Fibroblast of villous mesenchyme (primary cell): Measurements from ENCODE around the gene PACS1. TPM values are rescaled to one million over a fixed set of nuclear protein-coding genes. Genes with fewer than 3 reads are reported as not detected.

ENCODE experiments used
- DNase-seq: peaks from one replicate; pipeline ENCODE4 v3.0.0-alpha.2; 2010; ENCODE audit warnings: low read depth
- H3K4me3 ChIP-seq: 2 replicates; pipeline ENCODE4 v1.5.1; 2011; ENCODE audit warnings: low read depth, mild to moderate bottlenecking, low read length
- total RNA-seq: library from RNA; depleted of rRNA; stranded (reverse); fragments of >200 nt; gene quantifications from 2 replicates; pipeline ENCODE4 v1.2.3, GENCODE V29; 2012
- TF ChIP-seq, protein P1 (sequence below): IDR thresholded peaks from 2 replicates; pipeline ENCODE4 v1.5.1; 2012; ENCODE audit warnings: low read depth, mild to moderate bottlenecking, low read length; ENCODE audit not compliant: insufficient read depth

The PACS1 gene
- total RNA-seq, 1 donor, result 36.7 TPM

DNA sequence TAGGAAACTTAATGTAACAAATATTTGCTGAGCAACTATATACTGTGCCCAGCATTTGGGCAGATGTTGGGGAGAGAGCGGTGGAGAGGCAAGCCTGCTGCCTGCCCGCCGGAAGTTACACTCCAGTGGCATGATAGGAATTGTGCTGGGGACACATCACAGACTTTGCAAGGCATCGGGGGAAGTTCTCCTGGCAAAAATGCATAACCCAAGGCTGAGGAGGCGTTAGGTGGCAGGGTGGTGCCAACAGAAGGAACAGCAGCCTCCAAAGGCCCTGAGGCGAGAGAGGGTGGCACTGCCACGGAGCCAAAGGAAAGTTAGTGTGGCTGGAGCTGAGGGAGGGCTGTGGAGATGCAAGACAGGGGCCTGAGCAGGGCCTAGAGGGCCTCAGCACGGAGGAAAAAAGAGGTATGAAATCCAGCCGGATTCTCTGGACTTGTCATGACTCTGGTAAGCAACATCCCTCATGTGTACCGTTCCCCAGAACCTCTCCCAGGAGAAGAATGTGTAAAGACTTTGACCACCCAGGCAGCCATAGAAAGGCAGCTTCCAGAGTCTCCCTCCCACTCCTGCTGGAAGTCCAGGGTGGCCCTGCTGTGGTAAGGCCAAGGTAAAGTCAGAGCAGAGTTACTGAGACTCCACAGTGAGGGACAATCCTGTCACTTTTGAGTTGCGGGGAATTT, 122.2 kb downstream of the PACS1 start:
- TF ChIP-seq, protein P1, sequence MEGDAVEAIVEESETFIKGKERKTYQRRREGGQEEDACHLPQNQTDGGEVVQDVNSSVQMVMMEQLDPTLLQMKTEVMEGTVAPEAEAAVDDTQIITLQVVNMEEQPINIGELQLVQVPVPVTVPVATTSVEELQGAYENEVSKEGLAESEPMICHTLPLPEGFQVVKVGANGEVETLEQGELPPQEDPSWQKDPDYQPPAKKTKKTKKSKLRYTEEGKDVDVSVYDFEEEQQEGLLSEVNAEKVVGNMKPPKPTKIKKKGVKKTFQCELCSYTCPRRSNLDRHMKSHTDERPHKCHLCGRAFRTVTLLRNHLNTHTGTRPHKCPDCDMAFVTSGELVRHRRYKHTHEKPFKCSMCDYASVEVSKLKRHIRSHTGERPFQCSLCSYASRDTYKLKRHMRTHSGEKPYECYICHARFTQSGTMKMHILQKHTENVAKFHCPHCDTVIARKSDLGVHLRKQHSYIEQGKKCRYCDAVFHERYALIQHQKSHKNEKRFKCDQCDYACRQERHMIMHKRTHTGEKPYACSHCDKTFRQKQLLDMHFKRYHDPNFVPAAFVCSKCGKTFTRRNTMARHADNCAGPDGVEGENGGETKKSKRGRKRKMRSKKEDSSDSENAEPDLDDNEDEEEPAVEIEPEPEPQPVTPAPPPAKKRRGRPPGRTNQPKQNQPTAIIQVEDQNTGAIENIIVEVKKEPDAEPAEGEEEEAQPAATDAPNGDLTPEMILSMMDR, result no peak
- DNase-seq, result peak; percentile 28
- no peak overlapping the region for H3K4me3 ChIP-seq

DNA sequence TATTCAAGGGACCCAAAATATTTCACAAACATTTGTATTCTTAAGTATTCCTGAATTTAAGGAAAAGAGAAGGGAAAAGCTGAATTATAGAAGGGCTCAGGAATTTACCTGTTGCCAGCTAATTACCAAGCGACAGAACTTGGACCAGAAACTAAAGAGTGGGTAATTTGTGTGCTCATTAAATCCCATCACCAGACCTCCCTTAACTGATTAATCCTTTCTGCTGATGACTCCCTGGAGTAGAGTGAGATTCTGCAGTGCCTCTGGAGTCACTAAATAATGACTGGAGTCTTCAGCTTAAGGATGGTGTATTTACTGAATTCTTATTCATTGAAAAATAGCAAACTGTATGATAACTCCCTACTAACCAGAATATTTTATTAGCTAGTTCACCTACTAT, 124.3 kb downstream of the PACS1 start:
- no peak overlapping the region for H3K4me3 ChIP-seq
- no peak for DNase-seq
- TF ChIP-seq, protein P1, result no peak

DNA sequence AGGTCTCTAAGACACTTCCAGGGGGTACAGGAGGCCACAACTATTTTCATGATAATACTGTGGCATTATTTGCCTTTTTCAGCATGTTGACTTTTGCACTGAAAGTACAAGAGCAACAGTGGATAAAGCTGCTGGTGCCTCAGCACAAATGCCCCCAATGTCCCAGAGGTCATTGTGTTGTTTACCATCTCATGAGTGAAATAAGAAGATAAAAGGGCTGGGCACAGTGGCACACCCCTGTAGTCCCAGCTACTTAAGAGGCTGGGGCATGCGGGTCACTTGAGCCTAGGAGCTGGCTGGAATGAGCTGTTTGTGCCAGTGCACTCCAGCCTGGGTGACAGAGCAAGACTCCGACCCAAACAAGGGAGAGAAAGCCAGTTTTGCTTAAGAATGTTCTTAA, 125.8 kb downstream of the PACS1 start:
- DNase-seq, result no peak
- TF ChIP-seq, protein P1, result no peak
- no peak overlapping the region for H3K4me3 ChIP-seq

DNA sequence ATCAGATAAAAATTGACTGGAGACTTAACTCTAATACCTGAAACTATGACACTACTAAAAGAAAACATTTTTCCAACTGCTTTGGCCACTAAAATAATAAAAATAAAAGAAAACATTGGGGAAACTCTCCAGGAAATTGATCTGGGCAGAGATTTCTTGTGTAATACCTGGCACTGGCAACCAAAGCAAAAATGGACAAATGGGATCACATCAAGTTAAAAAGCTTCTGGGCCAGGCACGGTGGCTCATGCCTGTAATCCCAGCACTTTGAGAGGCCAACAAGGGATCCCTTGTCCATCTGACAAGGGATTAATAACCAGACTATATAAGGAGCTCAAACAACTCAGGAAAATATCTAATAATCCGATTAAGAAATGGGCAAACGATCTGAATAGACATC, 133.8 kb downstream of the PACS1 start:
- TF ChIP-seq, protein P1, result no peak
- DNase-seq, result no peak
- no peak overlapping the region for H3K4me3 ChIP-seq

DNA sequence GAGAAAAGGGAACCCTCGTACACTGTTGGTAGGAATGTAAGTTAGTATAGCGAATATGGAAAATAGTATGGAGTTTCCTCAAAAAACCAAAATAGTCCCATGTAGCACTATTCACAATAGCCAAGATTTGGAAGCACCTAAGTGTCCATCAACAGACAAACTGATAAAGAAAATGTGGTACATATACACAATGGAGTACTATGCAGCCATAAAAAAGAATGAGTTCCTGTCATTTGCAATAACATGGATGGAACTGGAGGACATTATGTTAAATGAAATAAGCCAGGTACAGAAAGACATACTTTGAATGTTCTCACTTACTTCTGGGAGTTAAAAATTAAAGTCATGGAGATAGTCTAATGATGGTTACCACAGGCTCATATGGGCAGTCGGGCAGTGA, 134.3 kb downstream of the PACS1 start:
- no peak overlapping the region for H3K4me3 ChIP-seq
- no peak for DNase-seq
- TF ChIP-seq, protein P1, result no peak

DNA sequence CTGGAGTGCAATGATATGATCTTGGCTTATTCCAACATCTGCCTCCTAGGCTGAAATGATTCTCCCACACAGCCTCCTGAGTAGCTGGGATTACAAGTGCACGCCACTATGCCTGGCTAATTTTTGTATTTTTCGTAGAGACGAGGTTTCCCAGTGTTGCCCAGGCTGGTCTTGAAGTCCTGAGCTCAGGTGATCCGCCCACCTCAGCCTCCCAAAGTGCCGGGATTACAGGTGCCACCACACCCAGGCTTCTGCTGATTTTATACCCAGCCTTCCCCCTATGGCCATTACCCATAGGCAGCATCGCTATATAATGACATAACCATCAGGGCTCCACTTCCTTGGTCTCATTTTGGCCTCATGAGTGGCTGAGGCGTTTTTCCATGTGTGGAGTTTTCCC, 137.7 kb downstream of the PACS1 start:
- no peak for DNase-seq
- H3K4me3 ChIP-seq, result no peak overlapping the region
- TF ChIP-seq, protein P1, result no peak

DNA sequence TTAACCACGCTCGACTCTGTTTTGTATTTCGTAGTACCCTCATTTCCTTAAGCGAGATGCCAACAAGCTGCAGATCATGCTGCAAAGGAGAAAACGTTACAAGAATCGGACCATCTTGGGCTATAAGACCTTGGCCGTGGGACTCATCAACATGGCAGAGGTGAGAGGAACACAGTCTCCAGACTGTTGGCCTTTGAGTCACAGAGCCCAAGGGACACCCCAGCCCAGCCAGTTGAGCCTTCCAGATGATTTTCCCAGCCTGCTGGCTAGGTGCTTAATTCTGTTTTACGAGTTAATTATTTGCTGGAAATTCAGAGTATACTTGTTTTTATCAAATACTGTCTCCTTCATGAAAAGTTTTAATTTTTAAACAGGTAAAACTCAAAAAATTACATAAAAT, 141.0 kb downstream of the PACS1 start:
- no peak for DNase-seq
- TF ChIP-seq, protein P1, result no peak
- H3K4me3 ChIP-seq, result no peak overlapping the region
